ENCODE measurements around the gene LRRC37A.
"Not testable (repeated sequence)": the region's sequence is repeated elsewhere in the genome, so short reads cannot be mapped to it uniquely, and the experiment has no call there.

DNA sequence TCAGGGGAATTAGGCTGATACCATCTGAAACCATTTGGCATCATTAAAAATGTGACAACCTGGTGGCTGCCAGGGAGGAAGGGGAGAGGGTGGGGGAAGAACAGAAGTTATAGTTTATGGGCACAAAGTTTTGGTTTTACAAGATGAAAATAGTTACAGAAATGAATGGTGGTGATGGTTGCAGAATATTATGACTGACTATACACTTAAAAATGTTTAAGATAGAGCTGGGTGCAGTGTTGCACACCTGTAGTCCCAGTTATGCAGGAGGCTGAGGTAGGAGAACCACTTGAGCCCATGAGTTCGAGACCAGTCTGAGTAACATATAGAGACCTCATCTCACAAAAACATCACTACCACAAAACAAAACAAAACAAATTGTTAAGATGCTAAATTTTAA lies 54.1 kb downstream of the LRRC37A start:
- not testable (repeated sequence) for TF ChIP-seq CTCF (conservative IDR thresholded peaks at IDR 0.05); ZFX (IDR thresholded peaks at IDR 0.05)
